AG09309 (cell line): ENCODE results near the gene DHRSX.
"Not testable (repeated sequence)": the region's sequence is repeated elsewhere in the genome, so short reads cannot be mapped to it uniquely, and the experiment has no call there.

Experiments used
- DNase-seq: peaks from one replicate; pipeline ENCODE4 v3.0.0-alpha.2; 2010; ENCODE audit warnings: low read depth
- H3K4me3 ChIP-seq: 2 replicates; pipeline ENCODE4 v1.5.1; 2011; ENCODE audit warnings: mild to moderate bottlenecking, low read depth, low read length, moderate library complexity; ENCODE audit not compliant: control insufficient read depth
- CTCF ChIP-seq: IDR thresholded peaks from 2 replicates; pipeline ENCODE4 v1.5.1; 2011; ENCODE audit warnings: mild to moderate bottlenecking, low read depth, low read length, inconsistent platforms; ENCODE audit not compliant: insufficient read depth, control insufficient read depth; ENCODE audit errors: missing control alignments

DHRSX gene

GRCh38 chrX:2388669-2389068 is 112.1 kb downstream of the DHRSX start:
- no peak for TF ChIP-seq CTCF
- H3K4me3 ChIP-seq: no peak overlapping the region
- DNase-seq: no peak

- TF ChIP-seq CTCF: no peak
Observed at GRCh38 chrX:2387614-2388239, 113.0 kb downstream of the DHRSX start.

GRCh38 chrX:2385224-2385623 is 115.6 kb downstream of the DHRSX start:
- TF ChIP-seq CTCF: no peak
- DNase-seq: peak; percentile 48
- H3K4me3 ChIP-seq: no peak overlapping the region

More at GRCh38 chrX:2387614-2388239, 113.0 kb downstream of the DHRSX start:
- DNase-seq: no peak
- H3K4me3 ChIP-seq: no peak overlapping the region

GRCh38 chrX:2384486-2384885 is 116.3 kb downstream of the DHRSX start:
- no peak for DNase-seq
- no peak for TF ChIP-seq CTCF

GRCh38 chrX:2383735-2384134 is 117.0 kb downstream of the DHRSX start:
- DNase-seq: no peak
- no peak overlapping the region for H3K4me3 ChIP-seq
- TF ChIP-seq CTCF: no peak

More at GRCh38 chrX:2384486-2384885, 116.3 kb downstream of the DHRSX start:
- no peak overlapping the region for H3K4me3 ChIP-seq

GRCh38 chrX:2383144-2383543 is 117.6 kb downstream of the DHRSX start:
- no peak for DNase-seq
- TF ChIP-seq CTCF: no peak
- no peak overlapping the region for H3K4me3 ChIP-seq

GRCh38 chrX:2382433-2383048 is 118.2 kb downstream of the DHRSX start:
- DNase-seq, H3K4me3 ChIP-seq: not testable (repeated sequence)
